ENCODE results near the gene RANBP17.

DNA sequence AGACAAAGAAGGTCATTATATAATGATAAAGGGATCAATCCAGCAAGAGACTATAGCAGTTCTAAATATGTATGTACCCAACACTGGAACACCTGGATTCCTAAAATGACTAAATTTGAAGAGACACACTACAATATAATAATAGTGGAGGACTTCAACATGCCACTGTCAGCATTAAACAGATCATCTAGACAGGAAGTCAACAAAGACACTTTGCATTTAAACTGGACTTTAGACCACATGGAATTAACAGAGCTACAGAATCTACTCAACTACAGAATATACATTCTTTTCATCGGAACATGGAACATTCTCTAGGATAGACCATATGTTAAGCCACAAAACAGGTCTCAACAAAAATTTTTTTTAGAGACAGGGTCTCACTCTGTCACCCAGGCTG lies 388.9 kb downstream of the RANBP17 start:
- TF ChIP-seq POLR2A (IDR thresholded peaks at IDR 0.05) = no peak
- TF ChIP-seq, protein P1, sequence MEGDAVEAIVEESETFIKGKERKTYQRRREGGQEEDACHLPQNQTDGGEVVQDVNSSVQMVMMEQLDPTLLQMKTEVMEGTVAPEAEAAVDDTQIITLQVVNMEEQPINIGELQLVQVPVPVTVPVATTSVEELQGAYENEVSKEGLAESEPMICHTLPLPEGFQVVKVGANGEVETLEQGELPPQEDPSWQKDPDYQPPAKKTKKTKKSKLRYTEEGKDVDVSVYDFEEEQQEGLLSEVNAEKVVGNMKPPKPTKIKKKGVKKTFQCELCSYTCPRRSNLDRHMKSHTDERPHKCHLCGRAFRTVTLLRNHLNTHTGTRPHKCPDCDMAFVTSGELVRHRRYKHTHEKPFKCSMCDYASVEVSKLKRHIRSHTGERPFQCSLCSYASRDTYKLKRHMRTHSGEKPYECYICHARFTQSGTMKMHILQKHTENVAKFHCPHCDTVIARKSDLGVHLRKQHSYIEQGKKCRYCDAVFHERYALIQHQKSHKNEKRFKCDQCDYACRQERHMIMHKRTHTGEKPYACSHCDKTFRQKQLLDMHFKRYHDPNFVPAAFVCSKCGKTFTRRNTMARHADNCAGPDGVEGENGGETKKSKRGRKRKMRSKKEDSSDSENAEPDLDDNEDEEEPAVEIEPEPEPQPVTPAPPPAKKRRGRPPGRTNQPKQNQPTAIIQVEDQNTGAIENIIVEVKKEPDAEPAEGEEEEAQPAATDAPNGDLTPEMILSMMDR (IDR thresholded peaks at IDR 0.05) = no peak

Data from lower leg skin (tissue), 3 donors.